Endometrium (tissue), 2 donors: ENCODE results near the gene TTC17.
"Not testable (repeated sequence)": the region's sequence is repeated elsewhere in the genome, so short reads cannot be mapped to it uniquely, and the experiment has no call there.

Experiments used
- FAIRE-seq: peaks from 2 replicates; lab custom pipeline; 2012; peaks lifted over from hg19 to GRCh38; lab: Jason Lieb, UNC
- donor health status: control.
- donor health status: control.

TTC17 gene

GRCh38 chr11:43358801-43359421 is at the start of gene TTC17:
TSS of gene TTC17 (plus strand) at chr11:43358920. CDS start at chr11:43358955, 35 bp downstream.
- FAIRE-seq, result peak; percentile 84

- peak; percentile 58 for FAIRE-seq
Observed at GRCh38 chr11:43311791-43312607, 46.7 kb upstream of the TTC17 start, which contains the start of gene API5. TSS of gene API5 (plus strand) at chr11:43311996. CDS start at chr11:43312128, 132 bp downstream.

- FAIRE-seq, result peak; percentile 23
Observed at GRCh38 chr11:43315966-43316365, 42.8 kb upstream of the TTC17 start.

- no peak for FAIRE-seq
Observed at GRCh38 chr11:43316451-43316850, 42.3 kb upstream of the TTC17 start.

- FAIRE-seq, result no peak
Observed at GRCh38 chr11:43327987-43328386, 30.7 kb upstream of the TTC17 start.

- FAIRE-seq, result no peak
Observed at GRCh38 chr11:43328482-43328881, 30.2 kb upstream of the TTC17 start.

GRCh38 chr11:43341159-43341558 is 17.6 kb upstream of the TTC17 start:
- FAIRE-seq, result no peak

- not testable (repeated sequence) for FAIRE-seq
Observed at GRCh38 chr11:43351426-43351825, 7.3 kb upstream of the TTC17 start.

GRCh38 chr11:43354311-43354710 is 4.4 kb upstream of the TTC17 start:
- FAIRE-seq, result no peak

- no peak for FAIRE-seq
Observed at GRCh38 chr11:43356336-43356735, 2.4 kb upstream of the TTC17 start.

- no peak for FAIRE-seq
Observed at GRCh38 chr11:43358279-43358800, 380 bp upstream of the TTC17 start.

GRCh38 chr11:43359422-43359818 is 700 bp downstream of the TTC17 start:
- FAIRE-seq, result no peak

GRCh38 chr11:43360361-43361032 is 1.8 kb downstream of the TTC17 start:
- no peak for FAIRE-seq

GRCh38 chr11:43366677-43367076 is 8.0 kb downstream of the TTC17 start:
- FAIRE-seq, result no peak

- FAIRE-seq, result no peak
Observed at GRCh38 chr11:43367382-43368178, 8.9 kb downstream of the TTC17 start.

GRCh38 chr11:43376065-43376464 is 17.3 kb downstream of the TTC17 start:
- no peak for FAIRE-seq

- no peak for FAIRE-seq
Observed at GRCh38 chr11:43376594-43376993, 17.9 kb downstream of the TTC17 start.

- FAIRE-seq, result no peak
Observed at GRCh38 chr11:43377389-43377788, 18.7 kb downstream of the TTC17 start.

GRCh38 chr11:43378897-43379296 is 20.2 kb downstream of the TTC17 start:
- no peak for FAIRE-seq

- FAIRE-seq, result no peak
Observed at GRCh38 chr11:43381802-43382201, 23.1 kb downstream of the TTC17 start.

- FAIRE-seq, result no peak
Observed at GRCh38 chr11:43382614-43383013, 23.9 kb downstream of the TTC17 start.

- FAIRE-seq, result no peak
Observed at GRCh38 chr11:43384393-43384792, 25.7 kb downstream of the TTC17 start.
